GM21515 (cell line): ENCODE data around the gene FBN2.
"Not testable (repeated sequence)": the region's sequence is repeated elsewhere in the genome, so short reads cannot be mapped to it uniquely, and the experiment has no call there.

ENCODE experiments used
- ATAC-seq: cut with Tn5 transposase; IDR thresholded peaks from one replicate; pipeline ENCODE4 v1.9.1; 2021; ENCODE audit not compliant: unreplicated experiment

Gene FBN2

DNA sequence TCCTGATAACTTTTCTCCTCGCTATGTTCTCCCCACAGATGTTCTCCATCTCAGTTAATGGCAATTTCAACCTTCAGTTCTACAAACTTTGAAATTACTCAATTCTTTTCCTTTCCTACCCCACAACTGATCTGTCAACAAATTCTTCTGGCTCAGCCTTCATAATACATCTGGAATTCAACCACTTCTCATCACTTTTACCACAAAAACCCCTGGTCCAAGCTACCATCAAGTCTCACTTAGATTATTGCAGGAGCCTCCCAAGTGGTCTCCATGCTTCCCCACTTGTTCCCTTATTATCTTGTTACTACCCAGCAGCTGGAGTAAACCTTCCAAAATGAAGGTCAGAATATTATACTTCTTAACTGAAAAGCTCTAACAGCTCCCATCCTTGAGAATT, 110.1 kb downstream of the FBN2 start:
- no peak for ATAC-seq

DNA sequence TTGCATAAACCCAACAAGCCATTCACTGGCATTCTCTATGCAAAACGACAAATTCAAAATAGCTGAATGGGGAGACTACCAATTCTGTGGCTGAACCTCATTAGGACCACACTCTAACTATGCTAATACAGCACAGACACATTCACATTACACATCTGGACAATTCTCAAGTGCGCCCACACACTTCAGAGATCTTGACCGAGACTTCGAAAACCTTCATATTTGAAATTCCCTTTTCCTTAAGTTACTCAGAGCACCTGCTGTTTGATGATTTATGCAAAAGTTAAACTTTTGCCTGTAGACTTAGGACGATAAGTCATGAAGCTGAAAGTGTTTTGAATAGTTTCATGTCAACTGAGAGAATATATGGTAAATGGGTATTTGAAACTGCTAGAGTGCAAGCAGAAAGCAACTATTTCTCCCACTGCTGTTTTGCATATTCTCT, 111.9 kb downstream of the FBN2 start:
- ATAC-seq: peak; percentile 91

DNA sequence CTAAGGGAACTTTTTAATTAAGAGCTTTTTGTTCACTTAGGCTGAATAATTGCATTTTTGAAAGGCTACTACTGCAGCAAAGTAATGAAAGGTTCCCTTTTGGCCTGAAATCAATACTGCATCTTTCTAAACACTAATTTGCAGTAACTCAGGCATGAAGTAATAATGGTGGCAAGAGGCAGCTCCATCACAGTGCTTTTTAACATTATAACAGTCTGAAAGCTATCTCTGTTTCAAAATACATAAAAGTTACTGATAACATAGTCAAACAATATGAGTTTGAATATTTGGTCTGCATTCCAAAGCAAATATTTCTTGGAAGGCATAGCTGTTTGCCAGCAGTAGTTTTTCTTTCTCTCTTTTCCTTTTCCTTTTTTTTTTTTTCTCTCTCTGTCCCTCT, 113.4 kb downstream of the FBN2 start:
- no peak for ATAC-seq

DNA sequence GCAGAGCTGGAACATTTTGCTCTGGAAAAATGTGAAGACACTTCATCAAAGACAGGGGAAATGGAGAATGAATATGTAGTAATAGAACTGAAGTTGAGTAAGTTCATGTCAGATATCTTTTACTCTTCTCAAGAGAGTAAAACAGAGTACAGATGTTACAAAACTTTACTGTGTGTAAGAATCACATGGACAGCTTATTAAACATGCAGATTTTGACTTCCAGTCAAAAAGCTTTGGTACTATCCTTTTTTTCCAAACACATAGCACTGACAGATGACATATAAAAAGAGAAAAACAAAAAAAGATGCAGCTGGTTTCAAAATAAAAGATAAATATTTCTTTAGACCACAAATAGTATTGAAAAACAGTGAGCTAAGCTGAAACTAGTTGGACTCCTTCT, 115.4 kb downstream of the FBN2 start:
- no peak for ATAC-seq

DNA sequence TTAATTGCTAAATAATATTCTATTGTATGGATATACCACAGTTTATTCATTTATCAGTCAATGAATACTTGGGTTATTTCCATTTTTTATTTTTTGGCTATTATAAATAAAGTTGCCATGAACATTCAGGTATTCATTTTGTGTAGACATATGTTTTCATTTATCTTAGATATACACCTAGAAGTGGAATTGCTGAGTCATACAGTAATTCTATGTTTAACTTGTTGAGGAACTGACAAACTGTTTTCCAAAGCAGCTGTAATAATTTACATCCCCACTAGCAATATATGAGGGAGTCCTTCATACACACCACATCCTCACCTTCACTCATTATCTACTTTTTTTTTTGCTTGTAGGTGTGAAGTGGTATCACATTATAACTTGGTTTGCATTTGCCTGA, 123.6 kb downstream of the FBN2 start:
- no peak for ATAC-seq

DNA sequence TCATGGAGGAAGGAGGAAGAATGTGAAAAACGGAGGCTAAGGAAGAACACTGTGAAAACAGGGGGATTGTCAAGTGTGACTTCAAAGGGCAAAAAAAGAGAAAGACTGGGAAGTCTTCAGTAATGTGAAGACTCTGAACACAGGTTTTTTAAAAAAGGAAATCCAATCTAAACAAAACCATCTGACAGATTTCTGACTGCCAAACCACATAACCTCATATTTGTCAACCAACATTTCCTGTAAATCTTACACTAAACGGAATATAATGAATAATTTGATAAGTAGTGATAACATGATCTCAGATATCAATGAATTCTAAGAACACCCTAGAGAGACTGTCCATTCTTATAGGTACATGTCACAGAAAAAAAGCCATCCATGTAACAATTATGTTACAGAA, 124.7 kb downstream of the FBN2 start:
- no peak for ATAC-seq

DNA sequence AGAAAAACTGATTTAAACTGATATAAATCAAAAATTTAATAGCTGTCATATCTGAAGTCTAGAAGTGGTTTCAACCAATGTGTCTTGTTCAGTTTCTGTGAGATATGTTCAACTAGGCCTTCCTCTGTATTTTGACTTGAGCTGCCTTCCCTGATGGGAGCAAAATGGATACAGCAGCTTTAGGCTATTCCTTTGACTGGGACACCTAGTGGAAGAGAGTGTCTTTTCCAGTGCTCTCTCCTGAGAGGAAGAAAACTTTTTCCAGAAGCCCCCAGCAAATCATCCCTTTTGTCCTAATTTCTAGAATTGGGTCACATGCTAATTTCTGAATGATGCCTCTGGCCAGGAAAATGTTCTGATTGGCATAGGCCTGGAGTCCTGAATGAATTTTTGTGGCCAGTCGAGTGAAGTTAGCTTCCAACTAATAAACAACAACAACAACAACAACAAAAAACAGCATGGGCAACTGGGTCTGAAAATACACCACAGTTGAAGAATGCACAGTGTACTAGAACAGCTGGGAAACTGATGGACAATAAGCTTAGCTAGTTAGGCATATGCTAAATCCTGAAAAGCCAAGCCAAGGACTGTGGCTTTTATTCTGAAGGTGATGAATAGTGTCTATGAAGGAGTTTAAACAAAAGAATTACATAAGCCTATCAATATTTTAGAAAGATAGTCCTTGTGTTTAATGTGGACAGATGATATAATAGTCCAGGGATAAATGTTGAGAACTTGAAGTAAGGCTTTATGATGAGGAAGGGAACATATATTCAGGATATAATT, 125.7 kb downstream of the FBN2 start:
- no peak for ATAC-seq

DNA sequence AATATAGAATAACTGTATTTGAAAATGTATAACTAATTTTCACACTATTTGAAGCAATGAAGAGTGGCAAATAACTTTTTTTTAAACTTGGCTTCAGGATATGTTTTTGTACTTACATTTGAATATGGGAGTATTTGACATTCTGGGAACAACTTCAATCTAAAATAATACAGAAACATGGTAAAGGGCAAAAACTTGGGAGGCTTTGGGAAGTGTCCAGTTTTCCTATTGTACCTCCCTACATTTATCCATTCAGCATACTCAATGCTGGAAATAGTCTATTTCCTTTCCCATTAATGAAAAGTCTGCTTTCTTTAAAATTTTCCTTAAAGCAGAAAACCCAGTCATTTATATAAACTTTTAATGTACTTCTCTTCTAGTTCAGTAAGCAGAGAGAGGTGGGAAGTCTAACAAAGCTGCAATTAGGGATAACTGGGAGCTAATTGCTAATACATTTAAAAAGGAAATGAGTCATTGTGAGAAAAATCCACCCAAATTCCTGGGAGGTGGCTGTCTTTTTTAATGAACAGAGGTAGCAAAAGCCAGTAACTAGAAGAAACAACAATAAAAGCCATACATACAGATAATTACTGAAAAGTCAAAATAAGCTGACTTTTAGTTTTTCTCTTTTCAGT, 128.8 kb downstream of the FBN2 start:
- no peak for ATAC-seq

DNA sequence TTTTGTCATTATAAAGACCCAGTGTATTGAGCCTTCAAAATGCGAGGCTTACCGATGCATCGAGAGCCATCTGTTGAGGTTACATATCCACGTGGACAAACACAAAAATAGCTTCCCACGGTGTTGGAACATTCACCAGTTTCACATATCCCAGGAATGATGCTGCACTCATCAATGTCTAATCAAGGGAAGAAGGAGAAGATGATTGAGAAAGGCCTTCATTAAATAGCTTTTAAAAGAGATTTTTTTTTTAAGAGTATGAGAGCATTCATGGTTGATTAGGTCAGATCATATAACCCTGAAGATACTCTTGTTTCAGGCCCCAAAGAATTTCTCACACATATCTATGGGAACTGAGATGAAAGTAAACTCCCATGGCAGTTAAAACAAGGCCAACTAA, 129.4 kb downstream of the FBN2 start:
- no peak for ATAC-seq

DNA sequence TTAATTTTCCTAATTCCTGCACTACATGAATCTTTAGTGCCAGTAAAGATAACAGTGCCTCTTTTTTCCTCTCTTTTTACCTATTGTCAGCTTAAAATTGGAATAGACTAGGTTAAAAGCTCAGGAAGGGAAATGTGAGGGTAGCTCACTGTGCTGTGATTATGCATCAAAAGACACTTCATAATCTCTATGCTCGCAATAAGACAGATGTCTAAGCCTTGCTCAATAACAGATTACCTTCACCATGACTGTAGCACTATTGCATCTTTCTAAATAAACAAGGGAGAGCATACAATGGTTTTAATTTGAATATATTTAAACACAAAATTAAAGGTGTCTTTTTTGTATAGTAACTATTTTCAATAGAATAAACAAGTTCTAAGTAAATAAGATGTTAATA, 130.1 kb downstream of the FBN2 start:
- ATAC-seq: no peak

DNA sequence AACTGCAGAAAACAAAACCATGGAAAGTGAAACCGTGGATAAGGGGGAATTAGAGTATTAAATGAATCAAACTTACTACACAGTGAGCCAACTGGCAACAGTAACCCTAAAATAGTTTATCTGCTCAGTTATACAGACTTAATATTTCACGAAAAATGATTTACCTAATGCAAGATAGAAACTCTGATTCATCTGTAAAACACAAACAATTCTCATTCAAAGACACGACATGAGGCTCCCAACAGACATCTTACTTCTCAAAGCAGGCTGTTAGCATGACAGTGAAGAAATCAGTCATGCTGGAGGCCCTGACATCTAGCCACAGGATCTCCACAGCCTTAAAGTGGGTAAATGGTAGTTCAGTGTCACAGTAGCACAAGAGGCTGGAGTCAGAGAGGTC, 131.2 kb downstream of the FBN2 start:
- no peak for ATAC-seq

DNA sequence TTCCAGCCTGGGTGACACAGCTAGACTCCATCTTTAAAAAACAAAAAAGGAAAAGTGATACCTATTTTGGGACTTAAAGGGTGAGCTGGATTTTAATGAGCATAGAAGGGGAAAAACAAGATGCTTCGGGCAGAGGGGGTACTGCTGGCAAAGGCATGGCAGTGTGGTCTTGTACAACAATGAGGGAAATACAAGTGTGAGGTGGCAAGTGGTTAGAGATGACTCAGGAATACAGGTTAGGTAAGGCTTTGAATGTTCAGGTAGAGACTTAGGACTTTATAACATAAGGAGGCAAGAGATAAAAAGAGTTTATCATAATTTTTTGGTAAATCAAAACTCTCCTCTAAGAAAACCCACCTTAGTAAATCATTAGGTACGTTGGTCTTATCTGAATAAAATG, 132.9 kb downstream of the FBN2 start:
- ATAC-seq: no peak

DNA sequence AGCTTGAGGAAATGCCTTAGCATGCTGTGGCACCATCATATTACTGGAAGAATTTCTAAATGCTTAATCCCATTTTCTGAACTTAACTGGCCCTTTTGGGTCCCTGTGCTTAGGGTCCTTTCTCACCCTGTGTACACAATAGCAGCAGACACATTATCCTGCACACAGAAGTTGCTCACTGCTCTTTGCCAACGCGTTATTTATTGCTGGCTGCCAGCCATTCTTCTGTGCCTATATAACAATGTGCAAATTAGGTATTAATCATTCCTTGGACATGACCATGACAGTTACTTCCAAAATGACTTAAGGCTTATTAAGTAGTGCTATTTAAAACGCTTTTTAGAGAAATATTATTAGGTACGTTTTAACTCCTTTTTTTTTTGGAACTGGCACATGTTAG, 134.7 kb downstream of the FBN2 start:
- no peak for ATAC-seq

DNA sequence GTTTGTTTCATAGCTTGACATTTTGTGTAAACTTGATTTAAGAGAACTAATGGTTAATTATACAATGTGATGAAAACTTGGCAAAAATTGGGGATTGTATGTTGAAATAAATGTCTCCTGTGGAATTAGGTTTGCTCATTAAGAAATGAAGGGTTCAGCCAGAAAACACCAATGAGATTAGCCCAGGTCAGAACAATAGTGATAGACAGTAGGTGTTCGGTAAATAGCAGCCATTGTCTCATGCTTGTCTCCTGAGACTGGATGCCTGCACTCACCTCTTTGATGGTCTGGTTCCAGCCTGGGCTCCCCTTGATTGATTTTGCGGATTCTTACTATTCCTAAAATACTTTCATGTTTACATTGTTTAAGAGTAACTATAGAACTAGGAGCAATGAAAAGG, 135.5 kb downstream of the FBN2 start:
- ATAC-seq: no peak

DNA sequence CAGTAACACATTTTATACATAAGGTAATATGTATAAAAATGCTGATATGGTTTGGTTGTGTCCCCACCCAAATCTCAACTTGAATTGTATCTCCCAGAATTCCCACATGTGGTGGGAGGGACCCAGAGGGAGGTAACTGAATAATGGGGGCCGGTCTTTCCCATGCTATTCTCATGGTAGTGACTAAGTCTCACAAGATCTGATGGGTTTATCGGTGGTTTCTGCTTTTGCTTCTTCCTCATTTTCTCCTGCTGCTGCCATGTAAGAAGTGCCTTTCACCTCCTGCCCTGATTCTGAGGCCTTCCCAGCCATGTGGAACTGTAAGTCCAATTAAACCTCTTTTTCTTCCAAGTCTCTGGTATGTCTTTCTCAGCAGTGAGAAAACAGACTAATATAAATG, 137.3 kb downstream of the FBN2 start:
- not testable (repeated sequence) for ATAC-seq

DNA sequence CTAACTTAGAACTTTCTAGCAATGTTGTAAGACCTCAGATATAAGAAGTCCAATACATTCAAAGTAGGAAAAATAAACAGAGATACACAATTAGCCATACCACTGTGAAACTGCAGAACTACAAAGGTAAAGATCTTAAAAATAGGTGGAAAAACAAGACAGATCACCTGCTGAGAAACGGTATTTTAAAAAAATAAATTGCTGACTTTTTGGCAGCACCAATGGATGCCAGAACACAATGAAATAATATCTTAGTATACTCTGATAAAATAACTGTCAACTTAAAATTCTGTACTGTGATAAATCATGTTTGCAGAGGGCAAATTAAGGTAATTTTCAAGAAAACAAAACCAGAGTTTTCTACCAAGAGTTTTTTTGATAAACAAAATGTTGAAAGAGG, 138.9 kb downstream of the FBN2 start:
- ATAC-seq: no peak

DNA sequence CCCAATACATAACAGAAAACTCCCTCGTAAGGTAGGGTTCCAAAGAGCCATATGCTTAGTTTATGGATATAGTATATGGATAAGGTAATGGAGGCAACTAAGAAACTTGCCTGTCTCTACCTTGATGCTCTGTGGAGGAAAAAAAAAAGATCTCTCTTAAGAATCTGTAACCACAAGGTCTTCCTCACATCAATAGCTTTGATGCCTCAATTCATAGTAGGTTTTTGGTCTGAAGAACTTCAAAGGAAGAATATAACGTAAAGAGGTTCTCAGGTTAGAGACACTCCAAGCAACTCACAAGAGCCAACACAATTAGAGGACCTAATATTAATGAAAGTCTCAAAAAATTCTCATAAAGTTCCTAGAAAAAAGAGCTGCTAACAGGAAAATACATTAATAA, 140.2 kb downstream of the FBN2 start:
- ATAC-seq: no peak

DNA sequence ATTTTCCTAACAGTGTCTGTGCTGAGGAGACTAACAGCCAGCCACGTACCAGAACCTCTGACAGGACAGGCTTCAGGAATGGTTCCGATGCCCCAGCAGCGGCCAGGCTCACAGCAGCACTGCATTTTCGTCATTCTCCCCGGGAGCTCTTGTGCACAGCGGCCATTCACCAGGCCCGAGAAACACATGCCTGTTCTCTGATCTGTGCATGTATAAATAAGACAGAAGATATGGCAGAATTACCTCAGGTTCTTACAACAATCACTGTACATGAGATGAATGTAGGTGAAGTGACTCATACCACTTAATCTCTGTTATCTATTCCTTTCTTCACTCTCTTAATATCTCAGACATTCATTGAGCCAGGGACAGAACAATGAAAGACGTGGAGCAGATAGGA, 143.0 kb downstream of the FBN2 start:
- no peak for ATAC-seq

DNA sequence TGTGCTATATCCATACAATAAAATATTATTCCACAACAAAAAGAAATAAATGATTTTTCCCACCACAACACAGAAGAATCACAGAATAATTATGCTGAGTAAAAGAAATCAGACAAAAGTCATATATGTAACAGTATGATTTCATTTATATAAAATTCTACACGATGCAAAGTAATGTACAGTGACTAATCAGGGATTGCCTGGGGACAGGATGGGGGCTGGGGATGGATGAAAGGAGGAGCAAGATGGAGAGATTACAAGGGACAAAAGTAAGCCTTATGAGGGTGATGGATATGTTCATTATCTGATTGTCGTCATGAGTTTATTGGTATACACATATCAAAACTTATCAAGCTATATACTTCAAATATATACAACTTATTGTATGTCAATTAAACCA, 154.0 kb downstream of the FBN2 start:
- no peak for ATAC-seq

DNA sequence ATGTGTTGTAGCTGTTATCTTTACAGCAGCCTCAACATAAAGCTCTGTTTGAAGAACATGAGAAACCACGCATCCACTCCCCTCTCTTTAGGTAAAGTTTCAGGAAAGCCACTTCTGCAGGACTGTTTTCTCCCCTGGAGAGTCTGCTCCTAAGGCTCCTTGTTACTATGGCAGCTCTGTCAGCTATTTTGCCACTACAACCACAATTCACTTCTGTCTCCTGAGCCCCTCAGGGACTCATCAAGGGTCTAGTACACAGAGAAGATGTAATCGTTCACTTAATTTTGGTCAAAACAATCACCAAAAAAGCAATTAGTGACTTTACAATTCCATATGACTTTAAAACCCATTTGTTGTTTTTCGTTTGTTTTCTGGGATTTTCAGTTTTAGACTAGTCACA, 157.7 kb downstream of the FBN2 start:
- no peak for ATAC-seq

DNA sequence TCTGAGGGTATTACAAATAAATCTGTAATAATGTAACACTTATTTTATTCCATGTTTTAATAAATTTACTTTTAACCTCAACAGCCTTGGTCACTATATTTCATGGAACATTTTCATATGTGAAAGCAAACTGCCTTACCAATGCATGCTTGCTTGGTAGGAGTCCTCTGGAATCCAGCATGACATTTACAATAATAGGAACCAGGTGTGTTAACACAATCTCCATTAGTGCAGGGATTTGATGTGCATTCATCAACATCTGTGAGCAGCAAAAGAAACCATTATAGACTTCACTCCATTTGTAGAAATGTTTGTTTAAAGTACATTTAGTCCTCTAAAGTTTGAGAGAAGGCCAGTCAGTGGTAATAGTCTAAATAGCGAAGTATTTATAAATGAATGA, 159.4 kb downstream of the FBN2 start:
- no peak for ATAC-seq

DNA sequence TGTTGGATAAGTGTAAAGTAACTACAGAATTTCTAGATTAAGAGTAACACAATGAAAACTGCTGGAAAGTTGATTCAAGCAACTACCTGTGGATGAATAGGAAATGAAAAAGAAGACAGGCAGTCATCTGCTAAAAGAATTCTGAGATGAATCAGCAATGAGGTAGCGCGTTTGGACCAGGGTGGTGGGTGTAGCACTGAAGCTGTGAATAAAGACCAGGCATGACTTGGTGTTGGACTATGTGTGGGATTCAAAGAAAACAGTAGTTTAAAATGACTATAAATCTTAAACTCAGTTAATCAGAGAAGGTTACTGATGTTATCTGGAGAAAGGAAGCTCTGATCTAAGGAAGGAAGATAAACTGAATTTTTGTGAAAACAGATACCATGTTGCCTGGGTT, 159.8 kb downstream of the FBN2 start:
- no peak for ATAC-seq

DNA sequence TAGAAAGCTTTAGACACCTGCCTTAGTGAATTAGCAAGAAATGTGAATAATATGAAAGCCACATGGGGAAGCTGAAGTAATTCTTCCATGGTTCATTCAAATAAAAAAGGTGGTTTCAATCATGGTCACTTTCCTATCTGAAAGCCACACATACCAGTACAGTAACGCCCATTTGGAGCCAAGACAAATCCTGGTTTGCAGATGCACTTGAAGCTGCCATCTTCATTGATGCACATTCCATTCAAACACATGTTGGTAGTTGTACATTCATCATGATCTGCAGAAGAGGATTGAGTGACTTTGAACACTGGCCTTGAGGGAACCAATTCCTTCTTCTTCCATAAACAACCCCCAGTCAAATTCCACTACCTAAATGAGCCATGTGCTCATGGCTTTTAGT, 161.5 kb downstream of the FBN2 start:
- no peak for ATAC-seq
